NCI-H2227 (cell line): ENCODE measurements around the gene PCMTD2.

Source experiments
- DNase-seq: peaks from one replicate; lab custom pipeline; 2025; ENCODE audit not compliant: unreplicated experiment; lab: John Stamatoyannopoulos, UW

Gene PCMTD2

DNA sequence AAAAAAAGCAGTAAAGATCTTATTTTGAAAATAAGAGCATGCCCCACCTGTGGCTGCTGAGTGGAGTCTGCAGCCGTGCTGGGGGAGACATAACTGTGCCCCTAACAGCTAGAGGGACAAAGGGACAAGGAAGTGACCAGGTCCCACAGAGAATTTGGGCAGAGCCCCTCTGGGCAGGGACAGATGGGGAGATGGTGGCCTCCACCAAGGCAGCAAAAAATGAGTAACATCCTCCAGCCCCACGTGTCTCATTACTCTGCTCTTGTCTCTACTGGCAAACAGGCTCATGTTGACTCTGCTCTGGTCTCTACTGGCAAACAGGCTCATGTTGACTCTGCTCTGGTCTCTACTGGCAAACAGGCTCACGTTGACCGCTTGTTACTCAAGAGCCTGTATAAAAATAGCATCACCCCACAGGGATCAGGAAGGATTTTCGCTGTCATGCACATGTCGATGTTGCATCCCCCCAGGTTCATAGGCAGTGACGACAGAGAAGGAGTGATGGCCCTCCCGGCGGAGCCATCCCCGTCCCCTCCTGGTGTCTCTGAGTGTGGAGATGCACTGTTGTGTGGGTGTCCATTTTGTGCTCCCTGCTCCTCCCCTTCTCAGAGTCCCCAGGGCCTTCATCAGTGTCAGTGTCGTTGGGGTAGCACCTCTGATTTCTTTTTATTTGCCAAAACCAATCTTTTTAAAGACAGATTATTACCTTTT, 17.3 kb upstream of the PCMTD2 start:
- DNase-seq: no peak

DNA sequence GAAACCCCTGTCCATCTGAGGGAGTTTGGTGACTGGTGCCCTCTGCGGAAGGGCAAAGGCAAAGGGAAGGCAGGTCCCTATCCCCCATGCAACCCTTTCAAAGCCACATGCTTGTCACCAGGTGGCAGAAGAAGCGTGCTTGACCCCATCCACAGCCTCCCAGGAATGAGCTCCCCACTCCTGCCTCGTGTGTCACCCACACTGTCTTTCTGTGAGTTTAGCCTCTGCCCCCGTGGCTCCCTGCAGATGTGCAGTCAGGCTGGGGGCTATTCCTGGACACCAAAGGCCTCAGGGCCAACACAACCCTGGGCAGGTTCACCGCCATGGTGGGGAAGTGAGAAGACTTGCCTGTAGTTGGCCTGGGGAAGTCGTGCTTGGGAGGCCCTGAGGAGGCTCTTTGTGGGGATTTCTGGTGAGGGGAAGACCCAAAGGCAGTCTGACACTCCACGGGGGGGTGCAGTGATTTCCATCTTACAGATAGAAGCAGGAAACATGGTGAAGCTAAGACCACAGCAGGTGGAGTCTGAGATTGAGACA, 16.6 kb upstream of the PCMTD2 start:
- DNase-seq: no peak

- DNase-seq: no peak
Measured at GRCh38 chr20:64239449-64240242, 15.9 kb upstream of the PCMTD2 start.

- DNase-seq: no peak
Measured at GRCh38 chr20:64240243-64241015, 15.1 kb upstream of the PCMTD2 start.

GRCh38 chr20:64241061-64241460, 14.5 kb upstream of the PCMTD2 start:
- DNase-seq: no peak

DNA sequence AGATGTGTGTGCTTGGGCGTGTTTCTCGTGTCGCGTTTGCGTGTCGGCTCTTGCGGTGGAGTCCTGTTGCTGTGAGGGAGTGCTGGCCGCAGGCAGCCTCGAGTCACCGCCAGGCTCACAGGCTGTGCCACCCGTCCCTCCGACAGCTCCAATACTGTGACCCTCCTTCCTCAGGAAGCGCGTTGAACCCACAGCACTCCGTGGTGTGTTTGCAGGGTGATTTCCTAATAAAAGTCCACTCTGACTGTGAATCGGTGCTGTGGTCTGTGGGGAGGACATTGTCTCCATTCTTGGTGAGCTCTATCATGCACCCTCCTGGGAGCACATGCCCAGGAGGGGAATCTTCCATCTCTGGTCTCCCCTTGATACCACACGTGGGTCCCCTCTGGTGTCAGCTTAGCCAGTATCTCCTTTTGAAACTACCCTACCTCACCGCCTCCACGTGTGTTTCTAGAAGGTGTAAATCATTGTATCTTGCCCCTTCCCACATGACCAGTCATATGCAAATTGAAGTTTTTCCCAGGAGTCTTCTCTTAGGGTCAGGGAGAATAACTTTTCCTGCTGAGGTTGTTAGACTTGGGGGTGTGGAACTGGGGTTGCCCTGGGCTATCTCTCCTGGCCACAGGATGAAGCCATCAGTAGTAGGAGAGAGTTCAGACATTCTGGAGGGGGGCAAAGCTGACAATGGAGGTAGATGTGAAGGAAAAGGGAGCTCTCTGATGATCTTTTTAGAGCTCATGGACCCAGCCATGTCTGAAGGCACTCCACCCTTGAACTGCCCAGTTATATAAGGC, 13.3 kb upstream of the PCMTD2 start:
- no peak for DNase-seq

DNA sequence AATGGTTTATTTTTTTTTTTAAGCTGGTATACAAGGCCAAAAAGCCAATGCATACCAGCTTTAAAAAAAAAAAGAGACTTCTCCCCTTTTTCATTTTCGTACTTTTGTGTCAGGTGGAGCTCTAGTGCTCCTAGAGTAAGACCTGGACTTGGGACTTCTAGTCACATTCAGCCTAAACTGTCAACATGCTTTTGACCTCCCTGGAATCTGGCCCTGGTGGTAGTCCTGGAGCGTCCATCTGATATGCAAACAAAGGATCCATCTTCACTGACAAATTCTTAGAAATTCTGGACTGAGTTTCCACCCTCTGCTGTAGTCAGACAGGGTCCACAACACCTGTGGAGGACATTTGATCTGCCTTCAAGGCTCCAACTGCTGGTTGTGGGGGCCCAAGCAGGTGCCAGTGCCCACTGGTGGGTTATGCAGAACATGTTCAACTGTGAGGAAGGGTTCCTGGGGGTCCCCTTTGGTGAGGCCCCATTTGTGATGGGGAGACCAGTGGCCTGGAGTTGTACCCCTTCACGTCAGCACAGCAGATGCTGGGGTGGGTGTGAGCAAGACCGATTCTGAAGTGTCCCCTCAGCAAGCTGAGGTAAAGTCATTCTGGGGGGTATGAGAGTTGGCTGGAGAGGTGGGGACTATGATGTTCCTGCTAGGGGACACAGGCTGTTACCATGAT, 12.6 kb upstream of the PCMTD2 start:
- DNase-seq: no peak

DNA sequence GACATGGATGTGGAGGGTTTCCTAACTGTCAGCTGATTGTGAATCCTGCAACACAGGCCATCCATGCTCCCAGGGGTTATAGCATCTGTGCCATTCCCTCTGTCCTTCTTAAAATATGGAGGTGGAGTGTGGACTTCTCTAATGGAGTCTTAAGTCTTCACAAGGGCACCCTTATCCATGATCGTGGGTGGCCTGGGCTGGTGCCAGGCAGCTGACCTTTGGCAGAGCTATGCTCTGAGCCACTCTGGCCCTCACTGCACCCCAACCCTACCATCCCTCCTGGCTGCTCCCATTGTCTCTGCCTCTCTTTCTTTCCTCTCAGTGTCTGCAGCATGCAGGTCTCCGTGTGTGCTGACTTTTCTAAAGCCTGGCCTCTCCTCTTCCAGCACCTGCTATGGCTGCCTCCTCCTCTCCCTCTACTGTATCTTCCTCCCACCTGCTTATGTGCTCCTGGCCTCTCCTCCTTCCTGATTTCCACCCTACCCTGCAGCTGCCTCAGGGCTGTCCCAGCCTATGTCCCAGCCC, 11.2 kb upstream of the PCMTD2 start:
- no peak for DNase-seq

- no peak for DNase-seq
Measured at GRCh38 chr20:64244870-64245603, 10.5 kb upstream of the PCMTD2 start.

GRCh38 chr20:64245746-64246595, 9.6 kb upstream of the PCMTD2 start:
- no peak for DNase-seq

DNA sequence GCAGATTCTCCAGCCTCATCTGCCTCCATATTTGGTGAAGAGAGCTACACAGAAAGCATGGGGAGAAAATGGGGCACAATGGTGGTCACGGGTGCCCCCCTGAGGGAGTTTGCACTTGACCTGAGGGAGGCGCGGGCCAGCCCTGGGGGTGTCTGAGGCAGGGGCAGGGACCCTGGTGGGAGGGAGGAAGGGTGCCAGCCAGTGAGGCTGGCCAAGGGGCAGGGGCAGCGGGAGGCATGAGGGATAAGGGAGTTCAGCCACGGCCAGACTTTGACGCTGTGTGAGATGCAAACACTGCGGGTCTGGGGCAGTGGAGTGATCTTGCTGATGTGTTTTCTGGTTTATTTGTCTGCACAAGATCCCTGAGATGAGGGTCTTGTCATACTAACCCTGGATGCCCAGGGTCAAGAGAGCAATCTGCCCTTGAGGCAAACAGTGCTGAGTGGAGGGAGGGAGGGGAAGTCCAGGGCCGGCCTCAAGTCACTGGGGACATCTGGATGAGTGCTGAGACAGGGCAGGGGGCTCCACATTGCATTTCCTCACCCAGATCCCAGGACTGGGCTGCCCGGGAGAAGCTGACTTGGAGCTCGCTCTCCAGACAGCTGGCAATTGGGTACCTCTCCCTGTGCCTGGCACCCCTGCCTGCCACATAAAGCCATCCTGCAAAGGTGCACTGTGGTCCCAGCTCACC, 8.8 kb upstream of the PCMTD2 start:
- DNase-seq: no peak

- DNase-seq: no peak
Measured at GRCh38 chr20:64247307-64247618, 8.3 kb upstream of the PCMTD2 start.

DNA sequence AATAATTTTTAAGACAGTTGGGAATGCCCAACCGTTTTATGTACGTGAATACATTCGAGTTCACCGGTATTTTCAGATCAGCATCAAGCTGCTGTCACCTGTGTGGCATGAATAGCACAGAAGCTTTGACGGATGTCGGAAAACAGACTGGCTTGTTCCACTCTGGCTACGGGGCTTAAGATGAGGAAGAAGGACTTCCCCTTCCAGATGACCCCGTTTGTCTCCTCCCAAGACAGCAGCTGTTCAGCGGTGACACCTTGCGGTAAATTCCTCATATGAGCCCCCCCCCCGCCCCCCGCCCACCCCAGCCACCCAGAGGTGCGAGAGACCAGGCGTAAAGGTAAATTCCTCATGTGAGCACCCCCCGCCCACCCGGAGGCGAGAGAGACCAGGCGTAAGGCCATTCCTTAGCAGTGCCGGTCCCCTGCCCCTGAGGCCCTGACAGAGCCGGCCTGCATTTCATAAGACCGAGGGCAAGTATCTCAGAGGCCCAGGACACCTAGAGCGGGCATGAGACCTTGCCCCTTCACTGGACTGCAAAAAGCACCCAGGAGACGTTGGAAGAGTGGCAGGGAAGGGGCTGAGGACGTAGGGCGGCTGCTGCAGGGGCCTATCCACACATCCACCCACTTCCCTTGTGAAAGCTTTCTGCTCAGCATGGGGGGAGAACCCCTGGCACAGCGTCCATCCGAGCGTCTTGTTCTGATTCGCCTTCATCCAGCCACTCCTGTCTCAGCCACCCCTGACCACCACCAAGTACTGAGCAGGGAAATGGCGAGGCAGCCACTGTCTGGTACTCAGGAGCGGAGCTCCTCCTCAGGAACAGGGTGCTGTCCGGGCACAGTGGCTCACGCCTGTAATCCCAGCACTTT, 7.3 kb upstream of the PCMTD2 start:
- no peak for DNase-seq

- DNase-seq: no peak
Measured at GRCh38 chr20:64250027-64250426, 5.5 kb upstream of the PCMTD2 start.

DNA sequence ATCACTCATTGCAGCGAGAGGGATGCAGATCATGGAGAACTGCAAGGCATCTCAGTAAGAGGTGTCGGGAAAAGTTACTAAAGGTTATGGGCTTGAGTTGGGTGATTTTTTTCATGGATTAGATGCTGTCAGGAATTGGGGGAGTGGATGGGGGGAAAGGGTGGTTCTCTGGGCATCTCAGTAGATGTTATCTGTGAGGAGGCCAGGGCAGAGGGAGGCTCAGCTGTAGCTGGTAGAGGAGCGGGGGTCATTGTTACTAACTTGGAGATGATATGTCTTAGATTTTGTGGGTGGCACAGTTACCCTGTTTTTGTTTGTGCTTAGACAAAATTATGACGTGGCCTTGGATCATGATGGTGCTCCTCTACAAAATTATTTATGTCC, 2.6 kb upstream of the PCMTD2 start:
- DNase-seq: no peak

GRCh38 chr20:64253443-64253842, 2.1 kb upstream of the PCMTD2 start:
- DNase-seq: no peak

DNA sequence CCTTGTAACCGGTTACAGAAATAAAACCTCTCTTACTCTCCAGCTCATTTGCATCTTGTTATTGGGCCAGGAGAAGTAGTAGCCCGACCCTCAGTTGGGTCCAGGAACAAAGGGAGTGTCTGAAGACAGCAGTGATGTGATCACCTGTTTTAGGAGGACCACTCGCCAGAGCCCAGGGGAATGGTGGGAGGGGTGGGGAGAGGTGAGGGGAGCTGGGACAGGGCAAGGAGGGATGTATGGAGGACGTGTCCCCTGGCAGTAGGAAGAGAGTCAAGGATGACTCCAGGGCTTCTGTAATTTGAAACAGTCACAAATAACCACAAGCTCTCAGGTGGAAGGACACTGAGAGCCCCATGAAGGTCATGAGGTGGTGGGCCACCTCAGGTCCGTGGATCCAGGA, 1.4 kb upstream of the PCMTD2 start:
- no peak for DNase-seq
